EH (cell line): ENCODE measurements around the gene MVK.

Experiments used
- DNase-seq: peaks from one replicate; pipeline ENCODE4 v3.0.0-alpha.2; 2015; ENCODE audit warnings: low read depth

The MVK gene

DNA sequence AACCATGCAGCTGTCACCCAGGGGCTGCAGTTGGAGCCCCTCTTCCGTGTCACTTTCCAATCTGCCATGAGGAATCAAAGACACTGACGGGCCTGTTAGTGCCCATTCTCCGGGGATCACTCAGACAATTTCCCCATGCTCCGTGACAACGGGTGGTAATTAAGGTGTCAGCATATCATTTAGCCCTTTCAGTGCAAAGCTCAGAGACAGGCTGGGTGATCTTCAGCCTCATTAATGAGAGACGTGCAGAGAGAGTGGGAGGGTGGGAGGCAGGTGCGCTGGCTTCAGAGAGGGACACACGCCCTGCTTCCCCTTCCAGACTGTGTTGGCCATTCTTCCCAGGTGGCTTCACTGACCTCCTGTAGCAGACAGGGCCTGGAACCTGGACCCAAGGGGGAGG lies 58.7 kb downstream of the MVK start:
- DNase-seq, result no peak

DNA sequence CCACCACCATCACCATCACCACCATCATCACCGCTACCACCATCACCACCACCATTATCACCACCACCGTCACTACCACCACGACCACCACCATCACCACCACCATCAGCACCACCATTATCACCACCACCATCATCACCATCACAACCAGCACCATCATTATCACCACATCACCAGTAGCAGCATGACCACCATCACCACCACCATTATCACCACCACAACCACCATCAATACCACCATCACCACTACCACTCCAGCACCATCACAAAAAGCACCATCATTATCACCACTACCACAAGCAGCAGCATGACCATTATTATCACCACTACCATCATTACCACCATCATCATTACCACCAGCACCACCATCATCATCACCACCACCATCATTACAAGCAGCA lies 62.1 kb downstream of the MVK start:
- no peak for DNase-seq

DNA sequence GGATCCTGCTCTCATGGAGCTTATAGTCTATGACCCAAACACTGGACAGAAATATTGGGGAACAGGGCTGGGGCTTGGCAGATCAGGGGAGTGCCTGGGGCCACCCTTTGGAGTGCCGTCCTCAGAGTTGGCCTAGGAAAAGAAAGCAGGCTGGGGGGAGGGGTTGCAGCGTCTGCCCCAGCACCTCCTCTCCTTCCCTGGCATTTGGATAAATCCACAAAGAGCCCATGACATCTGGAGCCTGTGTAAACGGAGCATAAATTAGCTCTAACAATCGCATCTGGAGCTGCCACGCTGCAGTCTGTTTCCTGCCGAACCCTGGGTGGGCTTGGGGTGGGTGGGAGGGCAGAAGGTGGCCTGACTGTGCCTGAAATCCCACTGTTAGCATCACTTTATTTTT lies 63.8 kb downstream of the MVK start:
- DNase-seq, result no peak

DNA sequence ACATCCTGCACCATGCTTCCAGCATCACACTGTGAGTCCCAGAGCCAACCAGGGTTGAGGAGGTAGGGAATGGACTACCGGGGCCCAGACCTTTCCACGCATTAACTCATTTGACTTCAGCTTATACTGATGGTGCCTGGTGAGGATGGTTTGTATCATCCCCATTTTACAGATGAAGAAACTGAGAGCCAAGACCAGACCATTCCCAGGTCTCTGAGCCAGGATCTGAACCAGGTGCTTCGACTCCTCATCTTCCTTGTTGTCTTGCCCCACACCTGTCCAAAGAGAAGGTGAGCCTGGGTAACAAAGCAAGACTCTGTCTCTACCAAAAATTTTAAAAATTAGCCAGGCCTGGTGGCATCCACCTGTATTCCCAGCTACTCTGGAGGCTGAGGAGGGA lies 64.4 kb downstream of the MVK start:
- no peak for DNase-seq

DNA sequence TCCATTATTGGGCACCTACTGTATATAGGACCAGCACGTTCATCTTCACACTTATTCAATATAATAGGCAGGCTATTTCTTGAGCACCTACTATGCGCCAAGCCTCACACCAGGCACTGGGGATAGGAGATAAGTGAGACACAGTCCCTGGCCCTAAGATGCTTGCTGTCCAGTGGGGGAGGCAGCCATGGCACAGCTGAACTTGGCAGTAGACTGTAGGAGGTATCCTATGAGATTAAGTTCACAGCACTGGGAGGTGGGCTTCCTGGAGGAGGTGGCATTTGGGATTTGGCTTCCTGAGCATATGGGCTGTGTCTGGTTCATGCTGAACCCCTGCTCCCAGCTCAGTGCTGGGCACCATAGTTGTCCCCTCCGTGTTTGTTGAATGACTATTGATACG lies 65.1 kb downstream of the MVK start:
- DNase-seq, result no peak

DNA sequence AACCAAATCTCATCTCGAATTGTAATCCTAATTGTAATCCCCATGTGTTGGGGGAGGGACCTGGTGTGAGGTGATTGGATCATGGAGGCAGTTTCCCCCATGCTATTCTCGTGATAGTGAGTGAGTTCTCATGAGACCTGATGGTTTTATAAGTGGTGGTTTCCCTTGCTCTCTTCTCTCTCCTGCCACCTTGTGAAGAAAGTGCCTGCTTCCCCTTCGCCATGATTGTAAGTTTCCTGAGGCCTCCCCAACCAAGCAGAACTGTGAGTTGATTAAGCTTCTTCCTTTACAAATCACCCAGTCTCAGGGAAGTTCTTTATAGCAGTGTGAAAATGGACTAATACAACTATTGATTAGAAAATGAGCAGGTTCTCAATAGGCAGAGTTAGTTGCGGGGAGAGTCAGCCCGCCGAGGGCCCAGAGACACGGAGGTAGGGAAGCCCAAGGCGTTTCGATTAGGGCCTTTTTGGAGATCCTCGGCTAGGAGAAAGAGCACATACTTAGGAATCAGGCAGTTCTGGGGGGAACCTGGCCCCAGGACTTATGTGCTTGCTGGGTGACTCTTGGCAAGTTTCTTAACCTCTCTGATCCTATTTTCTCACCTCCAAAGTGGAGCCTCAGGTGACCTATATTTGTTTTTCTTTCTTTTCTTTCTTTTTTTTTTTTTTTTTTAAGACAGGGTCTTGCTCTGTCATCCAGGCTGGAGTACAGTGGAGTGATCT lies 65.7 kb downstream of the MVK start:
- no peak for DNase-seq

DNA sequence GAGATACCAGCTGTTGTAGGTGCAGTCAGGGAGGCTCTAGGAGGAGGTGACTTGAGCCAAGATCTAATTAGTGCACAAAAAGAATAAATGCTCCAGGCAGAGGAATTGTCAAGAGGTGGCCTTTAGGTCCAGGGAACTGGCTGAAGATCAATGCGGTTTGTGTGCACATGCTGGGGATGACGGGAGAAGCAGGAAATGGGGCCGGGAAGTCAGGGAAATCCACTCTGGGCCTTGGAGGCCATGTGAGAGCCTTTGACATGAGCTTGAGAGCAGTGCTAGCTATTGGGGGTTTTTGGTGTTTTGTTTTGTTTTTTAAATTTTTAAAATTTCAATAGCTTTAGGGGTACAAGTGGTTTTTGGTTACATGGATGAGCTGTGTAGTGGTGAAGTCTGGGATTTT lies 67.4 kb downstream of the MVK start:
- DNase-seq, result no peak

DNA sequence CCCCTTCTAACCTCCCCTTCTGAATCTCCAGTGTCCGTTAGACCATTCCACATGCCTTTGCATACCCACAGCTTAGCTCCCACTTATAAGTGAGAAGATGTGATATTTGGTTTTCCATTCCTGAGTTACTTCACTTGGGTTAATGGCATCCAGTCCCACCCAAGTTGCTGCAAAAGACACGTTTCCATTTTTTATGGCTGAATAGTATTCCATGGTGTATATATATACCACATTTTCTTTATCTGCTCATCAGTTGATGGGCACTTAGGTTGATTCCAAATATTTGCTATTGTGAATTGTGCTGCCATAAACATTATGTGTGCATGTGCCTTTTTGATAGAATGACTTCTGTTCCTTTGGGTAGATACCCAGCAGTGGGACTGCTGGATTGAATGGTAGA lies 67.8 kb downstream of the MVK start:
- no peak for DNase-seq

DNA sequence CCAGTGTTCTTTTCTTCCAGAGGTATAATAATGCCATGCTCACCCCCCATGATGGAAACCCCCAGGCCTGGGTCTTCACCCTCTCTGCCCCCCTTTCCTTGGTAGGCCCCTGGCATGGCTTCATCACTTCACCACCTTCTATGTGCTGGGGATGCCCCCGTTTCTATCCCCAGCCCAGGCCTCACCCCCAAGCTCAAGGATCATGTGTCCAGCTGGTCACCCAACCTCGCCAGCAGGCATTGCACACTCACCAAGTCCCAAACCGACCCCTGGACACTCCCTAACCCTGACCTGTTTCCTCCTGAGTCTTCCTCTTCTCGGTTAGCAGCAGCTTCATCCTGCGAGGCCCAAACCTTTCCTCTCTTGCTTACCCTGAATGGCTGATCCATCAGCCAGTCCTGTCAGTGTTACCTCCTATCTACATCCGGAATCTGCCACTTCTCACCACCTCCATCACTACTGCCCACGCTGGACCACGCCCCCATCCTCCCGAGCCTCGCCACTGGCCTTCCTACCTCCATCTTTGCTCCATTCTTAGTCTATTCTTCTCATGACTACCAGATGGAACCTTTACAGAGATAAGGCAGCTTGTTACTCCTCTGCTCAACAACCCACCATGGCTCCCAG lies 69.0 kb downstream of the MVK start:
- DNase-seq, result no peak

DNA sequence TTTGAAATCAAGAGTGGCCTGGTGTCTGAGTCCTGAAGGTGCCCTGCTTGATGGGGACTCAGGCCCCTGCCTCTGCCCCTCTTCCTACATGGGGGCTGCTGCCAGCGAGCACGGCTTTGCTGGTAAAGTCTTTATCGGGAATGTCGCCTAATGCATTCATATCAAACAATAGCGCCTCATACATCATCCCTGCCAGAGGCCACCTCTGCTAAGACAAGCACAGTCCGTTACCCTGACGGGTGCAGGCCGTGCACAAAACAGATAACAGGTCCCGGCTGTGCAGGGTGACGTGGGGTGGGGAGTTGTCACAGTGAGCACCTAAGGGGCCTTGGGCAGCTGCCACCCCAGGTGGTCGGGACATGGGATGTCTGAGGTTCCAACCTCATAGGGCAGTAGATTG lies 71.6 kb downstream of the MVK start:
- DNase-seq, result no peak

DNA sequence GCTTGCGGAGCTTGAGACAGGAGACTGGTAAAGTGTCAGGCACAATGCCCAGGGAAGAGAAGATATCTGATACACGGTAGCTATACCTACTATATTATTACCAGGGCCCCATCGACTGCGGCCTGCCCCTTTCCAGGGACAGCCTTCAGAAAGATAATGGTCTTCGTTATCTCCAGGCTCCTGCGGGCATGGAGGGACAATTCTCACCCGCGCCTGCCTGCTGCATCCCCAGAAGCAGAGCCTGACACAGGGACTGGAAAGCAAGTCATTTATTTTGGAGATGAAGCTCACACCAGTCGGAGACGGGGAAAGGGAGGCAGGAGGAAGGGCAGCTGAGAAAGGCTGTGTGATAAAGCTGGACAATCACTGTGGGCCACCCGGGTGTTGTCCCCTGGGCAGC lies 72.1 kb downstream of the MVK start:
- DNase-seq, result no peak
